Neural cell (in vitro differentiated cells): Measurements from ENCODE around the gene MISFA.

Experiments used
- EP300 ChIP-seq: fragments of 450-650 bp; conservative IDR thresholded peaks from 2 replicates; pipeline ENCODE4 v1.6.1; 2014; ENCODE audit warnings: antibody characterized with exemption, mild to moderate bottlenecking, moderate library complexity; ENCODE audit not compliant: poor library complexity, severe bottlenecking
- EZH2 ChIP-seq: fragments of 200-600, 300-800 bp; shearing (Covaris generic), sonication (generic); IDR thresholded peaks from 2 replicates; pipeline ENCODE4 v1.6.1; 2014; ENCODE audit warnings: antibody characterized with exemption, low read length, borderline replicate concordance, mild to moderate bottlenecking; ENCODE audit not compliant: insufficient read depth, poor library complexity, severe bottlenecking
- MXI1 ChIP-seq: fragments of 450-650 bp; conservative IDR thresholded peaks from 2 replicates; pipeline ENCODE4 v1.6.1; 2014; ENCODE audit warnings: antibody characterized with exemption, mild to moderate bottlenecking; ENCODE audit not compliant: poor library complexity, severe bottlenecking
- POLR2AphosphoS5 ChIP-seq: IDR thresholded peaks from 2 replicates; pipeline ENCODE4 v1.6.1; 2012
- RAD21 ChIP-seq: fragments of 450-650 bp; conservative IDR thresholded peaks from 2 replicates; pipeline ENCODE4 v1.6.1; 2014; ENCODE audit warnings: antibody characterized with exemption, mild to moderate bottlenecking, moderate library complexity
- SMC3 ChIP-seq: fragments of 450-650 bp; conservative IDR thresholded peaks from 2 replicates; pipeline ENCODE4 v1.6.1; 2014; ENCODE audit warnings: antibody characterized with exemption, mild to moderate bottlenecking, moderate library complexity; ENCODE audit not compliant: poor library complexity
- TAF1 ChIP-seq: IDR thresholded peaks from 2 replicates; pipeline ENCODE4 v1.6.1; 2012; ENCODE audit warnings: low read depth
- TF ChIP-seq, protein P1 (sequence below): fragments of 450-650 bp; IDR thresholded peaks from 2 replicates; pipeline ENCODE4 v1.5.1; 2014; ENCODE audit warnings: antibody characterized with exemption, mild to moderate bottlenecking, moderate library complexity; ENCODE audit not compliant: poor library complexity, severe bottlenecking
- TF ChIP-seq, protein P2 (sequence below): IDR thresholded peaks from 2 replicates; pipeline ENCODE4 v1.6.1; 2012; ENCODE audit warnings: borderline replicate concordance

DNA sequence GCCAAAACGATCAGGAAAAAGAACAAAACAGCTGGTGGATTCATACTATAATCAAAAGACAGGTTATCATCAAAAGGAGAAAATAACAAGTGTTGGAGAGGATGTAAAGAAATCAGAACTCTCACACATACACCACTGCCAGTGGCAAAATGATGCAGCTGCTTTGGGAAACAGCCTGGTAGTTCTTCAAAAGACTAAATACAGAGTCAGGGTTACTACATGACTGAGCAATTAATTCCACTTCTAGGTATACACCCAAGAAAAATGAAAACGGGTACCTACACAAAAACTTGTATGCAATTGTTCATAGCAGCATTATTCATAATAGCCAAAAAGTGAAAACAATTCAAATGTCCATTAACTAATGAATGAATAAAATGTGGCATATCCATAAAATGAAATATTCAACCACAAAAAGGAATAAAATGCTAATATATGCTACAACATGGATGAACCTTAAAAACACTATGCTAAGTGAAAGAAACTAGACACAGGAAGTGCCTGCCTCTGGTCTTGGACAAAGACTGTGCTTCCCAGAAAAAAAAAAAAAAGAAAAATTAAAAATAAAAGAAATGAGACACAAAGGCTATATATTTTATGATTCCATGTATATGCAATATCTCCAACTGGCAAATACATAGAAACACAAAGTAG lies 19.3 kb upstream of the MISFA start:
- TF ChIP-seq, protein P1, sequence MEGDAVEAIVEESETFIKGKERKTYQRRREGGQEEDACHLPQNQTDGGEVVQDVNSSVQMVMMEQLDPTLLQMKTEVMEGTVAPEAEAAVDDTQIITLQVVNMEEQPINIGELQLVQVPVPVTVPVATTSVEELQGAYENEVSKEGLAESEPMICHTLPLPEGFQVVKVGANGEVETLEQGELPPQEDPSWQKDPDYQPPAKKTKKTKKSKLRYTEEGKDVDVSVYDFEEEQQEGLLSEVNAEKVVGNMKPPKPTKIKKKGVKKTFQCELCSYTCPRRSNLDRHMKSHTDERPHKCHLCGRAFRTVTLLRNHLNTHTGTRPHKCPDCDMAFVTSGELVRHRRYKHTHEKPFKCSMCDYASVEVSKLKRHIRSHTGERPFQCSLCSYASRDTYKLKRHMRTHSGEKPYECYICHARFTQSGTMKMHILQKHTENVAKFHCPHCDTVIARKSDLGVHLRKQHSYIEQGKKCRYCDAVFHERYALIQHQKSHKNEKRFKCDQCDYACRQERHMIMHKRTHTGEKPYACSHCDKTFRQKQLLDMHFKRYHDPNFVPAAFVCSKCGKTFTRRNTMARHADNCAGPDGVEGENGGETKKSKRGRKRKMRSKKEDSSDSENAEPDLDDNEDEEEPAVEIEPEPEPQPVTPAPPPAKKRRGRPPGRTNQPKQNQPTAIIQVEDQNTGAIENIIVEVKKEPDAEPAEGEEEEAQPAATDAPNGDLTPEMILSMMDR = no peak
- no peak for TF ChIP-seq EP300
- no peak for TF ChIP-seq POLR2AphosphoS5
- TF ChIP-seq, protein P2, sequence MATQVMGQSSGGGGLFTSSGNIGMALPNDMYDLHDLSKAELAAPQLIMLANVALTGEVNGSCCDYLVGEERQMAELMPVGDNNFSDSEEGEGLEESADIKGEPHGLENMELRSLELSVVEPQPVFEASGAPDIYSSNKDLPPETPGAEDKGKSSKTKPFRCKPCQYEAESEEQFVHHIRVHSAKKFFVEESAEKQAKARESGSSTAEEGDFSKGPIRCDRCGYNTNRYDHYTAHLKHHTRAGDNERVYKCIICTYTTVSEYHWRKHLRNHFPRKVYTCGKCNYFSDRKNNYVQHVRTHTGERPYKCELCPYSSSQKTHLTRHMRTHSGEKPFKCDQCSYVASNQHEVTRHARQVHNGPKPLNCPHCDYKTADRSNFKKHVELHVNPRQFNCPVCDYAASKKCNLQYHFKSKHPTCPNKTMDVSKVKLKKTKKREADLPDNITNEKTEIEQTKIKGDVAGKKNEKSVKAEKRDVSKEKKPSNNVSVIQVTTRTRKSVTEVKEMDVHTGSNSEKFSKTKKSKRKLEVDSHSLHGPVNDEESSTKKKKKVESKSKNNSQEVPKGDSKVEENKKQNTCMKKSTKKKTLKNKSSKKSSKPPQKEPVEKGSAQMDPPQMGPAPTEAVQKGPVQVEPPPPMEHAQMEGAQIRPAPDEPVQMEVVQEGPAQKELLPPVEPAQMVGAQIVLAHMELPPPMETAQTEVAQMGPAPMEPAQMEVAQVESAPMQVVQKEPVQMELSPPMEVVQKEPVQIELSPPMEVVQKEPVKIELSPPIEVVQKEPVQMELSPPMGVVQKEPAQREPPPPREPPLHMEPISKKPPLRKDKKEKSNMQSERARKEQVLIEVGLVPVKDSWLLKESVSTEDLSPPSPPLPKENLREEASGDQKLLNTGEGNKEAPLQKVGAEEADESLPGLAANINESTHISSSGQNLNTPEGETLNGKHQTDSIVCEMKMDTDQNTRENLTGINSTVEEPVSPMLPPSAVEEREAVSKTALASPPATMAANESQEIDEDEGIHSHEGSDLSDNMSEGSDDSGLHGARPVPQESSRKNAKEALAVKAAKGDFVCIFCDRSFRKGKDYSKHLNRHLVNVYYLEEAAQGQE = no peak
- TF ChIP-seq TAF1 = no peak
- TF ChIP-seq SMC3 = no peak
- no peak for TF ChIP-seq EZH2
- no peak for TF ChIP-seq MXI1
- no peak for TF ChIP-seq RAD21
